CD4-positive, CD25-positive, alpha-beta regulatory T cell (primary cell): Measurements from ENCODE around the gene MED16. TPM values are rescaled to one million over a fixed set of nuclear protein-coding genes. Genes with fewer than 3 reads are reported as not detected.

Source experiments
- ATAC-seq, 2 donors: fragments of 150-1000 bp; cut with Tn5 transposase; one replicate each; pipeline ENCODE4 v1.10.0; 2021; ENCODE audit warnings: low read depth in 2 of 2, moderate number of reproducible peaks in 2 of 2, moderate library complexity in 1 of 2
- DNase-seq, 3 donors: peaks; one replicate each; pipeline versions ENCODE4 v3.0.0 to v3.0.0-alpha.2; 2012 to 2022; ENCODE audit warnings: mixed read lengths in 1 of 3
- H3K27ac ChIP-seq: one replicate; pipeline ENCODE4 v1.7.0; 2013; ENCODE audit warnings: mild to moderate bottlenecking, low read length; ENCODE audit not compliant: insufficient read depth, poor library complexity, severe bottlenecking
- H3K27me3 ChIP-seq: one replicate; pipeline ENCODE4 v1.7.0; 2013; ENCODE audit warnings: low read length; ENCODE audit not compliant: control insufficient read depth, insufficient read depth
- H3K36me3 ChIP-seq: one replicate; pipeline ENCODE4 v1.7.0; 2013; ENCODE audit warnings: mild to moderate bottlenecking, low read length, moderate library complexity; ENCODE audit not compliant: control insufficient read depth, insufficient read depth
- H3K4me1 ChIP-seq: 2 replicates; pipeline ENCODE4 v1.7.0; 2013; ENCODE audit warnings: mild to moderate bottlenecking, low read length; ENCODE audit not compliant: insufficient read depth, control insufficient read depth, poor library complexity, severe bottlenecking
- H3K4me3 ChIP-seq: one replicate; pipeline ENCODE4 v1.7.0; 2013; ENCODE audit warnings: low read depth, mild to moderate bottlenecking, low read length, moderate library complexity
- H3K9me3 ChIP-seq, 2 experiments: 1 replicate in 1 of 2; 2 replicates in 1 of 2; pipeline ENCODE4 v1.7.0; 2013; ENCODE audit warnings: low read length in 2 of 2, mild to moderate bottlenecking in 1 of 2, moderate library complexity in 1 of 2; ENCODE audit not compliant: control insufficient read depth in 2 of 2
- H3K27ac Mint-ChIP-seq, 3 donors: one replicate each; pipeline ENCODE4 v1.8.0; 2020 to 2022; ENCODE audit warnings: mild to moderate bottlenecking in 3 of 3, mixed read lengths in 3 of 3, moderate library complexity in 2 of 3
- H3K27me3 Mint-ChIP-seq: one replicate; pipeline ENCODE4 v1.8.0; 2022; ENCODE audit warnings: mild to moderate bottlenecking, mixed read lengths
- H3K36me3 Mint-ChIP-seq: one replicate; pipeline ENCODE4 v1.8.0; 2020; ENCODE audit warnings: mixed read lengths
- H3K4me1 Mint-ChIP-seq, 4 donors: one replicate each; pipeline ENCODE4 v1.8.0; 2020 to 2022; ENCODE audit warnings: mixed read lengths in 4 of 4, mild to moderate bottlenecking in 1 of 4
- H3K4me3 Mint-ChIP-seq, 4 donors: one replicate each; pipeline ENCODE4 v1.8.0; 2020 to 2022; ENCODE audit warnings: mild to moderate bottlenecking in 4 of 4, mixed read lengths in 4 of 4, moderate library complexity in 3 of 4
- H3K9me3 Mint-ChIP-seq, 7 donors: one replicate each; pipeline ENCODE4 v1.8.0; 2020 to 2022; ENCODE audit warnings: mixed read lengths in 7 of 7, mild to moderate bottlenecking in 3 of 7, moderate library complexity in 2 of 7
- polyA plus RNA-seq, 4 donors: library from polyadenylated mRNA; unstranded; fragments of 300-500 nt; fragmentation: Illumina TruSeq; gene quantifications; one replicate each; pipeline ENCODE4 v1.2.3, GENCODE V29; 2021
- total RNA-seq: library from RNA; stranded (reverse); gene quantifications from one replicate; pipeline ENCODE4 v1.2.3, GENCODE V29; 2022

MED16 gene
- total and polyA plus RNA-seq, 5 donors from 2014 or later = 61.9 to 91.7 (median 79.5) TPM

DNA sequence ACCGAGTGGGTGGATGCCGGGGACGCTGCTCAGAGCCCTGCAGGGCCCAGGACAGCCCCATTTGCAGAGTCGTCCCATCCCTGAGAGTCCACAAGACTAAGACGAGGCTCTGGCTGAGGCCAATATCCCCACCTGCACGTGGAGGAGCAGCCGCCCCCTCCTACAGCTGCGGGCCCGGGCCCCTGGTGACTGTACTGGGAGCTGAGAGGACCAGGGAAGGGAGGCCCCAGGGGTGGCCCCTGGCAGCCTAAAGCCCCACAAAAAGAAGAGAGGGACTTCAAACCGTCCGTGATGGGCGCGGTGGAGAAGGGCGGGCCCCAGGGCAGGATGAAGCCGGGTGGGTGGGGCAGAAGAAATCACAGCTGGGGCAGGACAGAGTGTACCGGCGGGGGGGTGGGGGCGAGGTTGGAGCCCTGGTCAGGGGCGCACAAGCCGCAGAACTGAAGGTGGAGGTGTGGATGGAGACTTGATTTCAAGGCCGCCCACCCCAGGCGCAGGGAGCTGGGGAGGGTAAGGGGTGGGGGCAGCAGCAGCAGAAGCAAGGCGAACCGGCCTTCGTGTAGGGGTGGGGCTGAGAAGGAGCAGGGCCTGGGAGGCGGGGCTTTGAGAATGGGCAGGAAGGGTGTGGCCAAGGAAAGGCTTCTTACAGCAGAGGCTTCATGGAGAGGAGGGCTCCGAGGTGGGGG is 20.6 kb downstream of the MED16 start:
- peak; percentile 76 to 77 for ATAC-seq
- H3K36me3 ChIP-seq = peaks cover 25% of the 10 kb centered on the region

DNA sequence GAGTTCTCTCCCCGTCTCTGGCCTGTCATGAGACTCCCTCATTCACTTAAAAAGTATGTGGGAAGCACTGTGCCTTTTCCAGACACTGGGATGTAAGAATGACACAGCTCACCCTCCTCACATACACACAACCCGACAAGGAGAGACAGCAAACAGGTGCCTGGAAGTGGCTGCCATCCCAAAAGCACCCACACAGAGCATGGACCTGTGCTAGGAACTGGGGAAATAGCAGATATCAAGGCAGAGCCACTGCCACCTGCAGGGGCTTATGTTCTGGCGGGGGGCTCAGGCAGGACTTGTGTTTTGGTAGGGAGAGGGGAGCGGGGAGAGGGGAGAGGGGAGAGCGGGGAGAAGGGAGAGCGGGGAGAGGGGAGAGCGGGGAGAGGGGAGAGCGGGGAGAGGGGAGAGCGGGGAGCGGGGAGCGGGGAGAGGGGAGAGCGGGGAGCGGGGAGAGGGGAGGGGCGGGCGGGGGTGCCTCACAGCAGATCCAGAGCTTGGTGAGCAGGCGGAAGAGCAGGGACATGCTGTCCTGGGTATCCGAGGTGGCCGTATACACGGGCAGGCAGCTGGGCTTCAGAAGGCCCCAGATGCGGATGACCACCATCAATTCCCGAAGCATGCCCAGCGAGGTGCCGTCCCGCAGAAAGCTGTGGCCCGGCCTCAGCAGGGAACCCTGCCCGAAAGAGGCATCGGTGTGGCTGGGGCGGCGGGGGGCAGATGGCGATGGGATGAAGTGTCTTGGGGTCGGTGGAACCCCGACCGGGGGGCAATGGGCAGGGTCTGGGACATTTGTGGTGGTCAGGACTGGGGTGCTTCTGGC is 21.3 kb downstream of the MED16 start:
- peaks cover 14% of the 10 kb centered on the region for H3K4me1 ChIP-seq
- H3K27ac Mint-ChIP-seq = peak overlapping the region; percentile 92 to 94 (median 94)
- H3K27me3 Mint-ChIP-seq = peaks cover 5% of the 10 kb centered on the region
- no peak overlapping the region for H3K4me3 ChIP-seq
- H3K4me1 Mint-ChIP-seq = peaks cover 0 to 25% (median 6%) of the 10 kb centered on the region in 4 donors
- peak overlapping the region; percentile 70 for H3K27ac ChIP-seq
- no peaks in the 10 kb centered on the region for H3K9me3 ChIP-seq
- H3K36me3 Mint-ChIP-seq = peaks cover 15% of the 10 kb centered on the region
- DNase-seq = peak in 1 of 3 donors; percentile 38
- H3K9me3 Mint-ChIP-seq = peaks cover 0 to 3% (median 0%) of the 10 kb centered on the region in 7 donors
- H3K4me3 Mint-ChIP-seq = peak overlapping the region; percentile 83 to 96 (median 90)
- no peak for ATAC-seq
- H3K36me3 ChIP-seq = peaks cover 21% of the 10 kb centered on the region
- H3K27me3 ChIP-seq = no peaks in the 10 kb centered on the region

More for the DNA sequence above, 20.6 kb downstream of the MED16 start:
- peak overlapping the region; percentile 92 to 94 (median 94) for H3K27ac Mint-ChIP-seq
- peak overlapping the region; percentile 70 for H3K27ac ChIP-seq
- H3K4me1 Mint-ChIP-seq = peaks cover 0 to 24% (median 6%) of the 10 kb centered on the region in 4 donors
- H3K9me3 Mint-ChIP-seq = peaks cover 0 to 3% (median 0%) of the 10 kb centered on the region in 7 donors
- H3K36me3 Mint-ChIP-seq = peaks cover 13% of the 10 kb centered on the region
- no peaks in the 10 kb centered on the region for H3K27me3 ChIP-seq
- H3K27me3 Mint-ChIP-seq = peaks cover 5% of the 10 kb centered on the region
- H3K4me3 Mint-ChIP-seq = peak overlapping the region; percentile 83 to 96 (median 90)
- peaks cover 14% of the 10 kb centered on the region for H3K4me1 ChIP-seq
- peak; percentile 69 to 93 (median 88) for DNase-seq
- H3K4me3 ChIP-seq = no peak overlapping the region
- no peaks in the 10 kb centered on the region for H3K9me3 ChIP-seq

DNA sequence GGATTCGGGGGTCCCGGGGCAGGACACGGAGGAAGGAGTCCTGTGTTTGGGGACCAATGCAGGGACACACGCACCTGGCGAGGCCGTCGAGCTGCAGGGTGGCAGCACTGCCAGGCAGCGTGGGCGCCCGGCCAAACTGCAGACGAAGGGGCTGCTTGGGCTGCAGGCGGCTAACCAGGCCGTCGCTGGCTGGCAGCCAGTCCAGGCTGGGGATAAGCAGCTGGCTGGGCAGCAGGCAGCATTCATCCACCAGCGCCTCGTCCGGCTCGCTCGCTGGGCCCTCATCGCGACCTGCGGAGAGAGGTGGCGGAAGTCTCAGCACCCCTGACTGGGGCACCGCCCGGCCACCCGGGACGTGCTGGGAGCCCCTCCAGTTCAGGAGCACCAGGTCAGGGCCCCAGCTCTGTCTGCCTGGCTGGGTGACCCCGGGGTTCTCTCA is 22.0 kb downstream of the MED16 start:
- peaks cover 11% of the 10 kb centered on the region for H3K36me3 Mint-ChIP-seq

DNA sequence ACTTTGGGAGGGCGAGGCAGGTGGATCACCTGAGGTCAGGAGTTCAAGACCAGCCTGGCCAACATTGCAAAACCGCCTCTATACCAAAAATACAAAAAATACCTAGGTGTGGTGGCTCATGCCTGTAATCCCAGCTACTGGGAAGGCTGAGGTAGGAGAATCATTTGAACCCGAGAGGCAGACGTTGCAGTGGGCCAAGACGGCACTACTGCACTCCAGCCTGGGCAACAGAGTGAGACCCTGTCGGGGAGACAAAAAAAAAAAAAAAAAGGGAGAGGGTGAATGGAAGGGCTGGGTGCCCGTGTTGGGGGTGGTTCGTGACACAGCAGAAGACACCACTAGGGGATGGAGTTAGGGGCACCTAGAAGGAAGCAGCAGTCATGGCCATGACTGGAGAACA is 22.7 kb downstream of the MED16 start:
- ATAC-seq (no peak), DNase-seq (no peak)
- no peaks in the 10 kb centered on the region for H3K9me3 ChIP-seq
- H3K27ac ChIP-seq = no peak overlapping the region
- H3K36me3 ChIP-seq = peaks cover 11% of the 10 kb centered on the region
- no peaks in the 10 kb centered on the region for H3K27me3 ChIP-seq
- peaks cover 5% of the 10 kb centered on the region for H3K27me3 Mint-ChIP-seq
- H3K9me3 Mint-ChIP-seq = peaks cover 0 to 3% (median 0%) of the 10 kb centered on the region in 7 donors
- peak overlapping the region in 2 of 4 donors; percentile 36 to 81 for H3K4me3 Mint-ChIP-seq
- peak overlapping the region; percentile 32 to 87 (median 87) for H3K27ac Mint-ChIP-seq
- H3K4me1 ChIP-seq = peaks cover 14% of the 10 kb centered on the region
- H3K36me3 Mint-ChIP-seq = peaks cover 11% of the 10 kb centered on the region
- H3K4me3 ChIP-seq = no peak overlapping the region
- peaks cover 0 to 26% (median 6%) of the 10 kb centered on the region in 4 donors for H3K4me1 Mint-ChIP-seq

More for the DNA sequence above, 22.0 kb downstream of the MED16 start:
- Histone ChIP-seq H3K4me1 (peaks cover 14% of the 10 kb centered on the region), H3K9me3 (no peaks in the 10 kb centered on the region), H3K4me3 (no peak overlapping the region), H3K27me3 (no peaks in the 10 kb centered on the region), H3K27ac (no peak overlapping the region), H3K36me3 (peaks cover 17% of the 10 kb centered on the region)
- H3K27me3 Mint-ChIP-seq = peaks cover 5% of the 10 kb centered on the region
- peaks cover 0 to 24% (median 6%) of the 10 kb centered on the region in 4 donors for H3K4me1 Mint-ChIP-seq
- no peak overlapping the region for H3K4me3 Mint-ChIP-seq
- H3K27ac Mint-ChIP-seq = no peak overlapping the region
- no peak for ATAC-seq
- peaks cover 0 to 3% (median 0%) of the 10 kb centered on the region in 7 donors for H3K9me3 Mint-ChIP-seq
- no peak for DNase-seq

GRCh38 chr19:869245-870177 is 23.5 kb downstream of the MED16 start:
- H3K4me1 Mint-ChIP-seq = peaks cover 0 to 29% (median 9%) of the 10 kb centered on the region in 4 donors
- ATAC-seq (no peak), DNase-seq (no peak)
- Histone ChIP-seq H3K27ac (no peak overlapping the region), H3K4me1 (peaks cover 14% of the 10 kb centered on the region), H3K27me3 (no peaks in the 10 kb centered on the region), H3K4me3 (no peak overlapping the region), H3K36me3 (peaks cover 10% of the 10 kb centered on the region), H3K9me3 (no peaks in the 10 kb centered on the region)
- peaks cover 0 to 3% (median 0%) of the 10 kb centered on the region in 7 donors for H3K9me3 Mint-ChIP-seq
- peaks cover 11% of the 10 kb centered on the region for H3K36me3 Mint-ChIP-seq
- peaks cover 5% of the 10 kb centered on the region for H3K27me3 Mint-ChIP-seq
- H3K4me3 Mint-ChIP-seq = peak overlapping the region in 2 of 4 donors; percentile 36 to 75
- peak overlapping the region in 2 of 3 donors; percentile 32 to 87 for H3K27ac Mint-ChIP-seq

- DNase-seq (no peak), ATAC-seq (no peak)
- H3K27me3 ChIP-seq = no peaks in the 10 kb centered on the region
- peaks cover 0 to 3% (median 0%) of the 10 kb centered on the region in 7 donors for H3K9me3 Mint-ChIP-seq
- H3K27ac ChIP-seq = no peak overlapping the region
- no peak overlapping the region for H3K4me3 ChIP-seq
- H3K27ac Mint-ChIP-seq = peak overlapping the region in 1 of 3 donors; percentile 46
- H3K36me3 ChIP-seq = peaks cover 10% of the 10 kb centered on the region
- H3K4me1 Mint-ChIP-seq = peaks cover 2 to 33% (median 12%) of the 10 kb centered on the region in 4 donors
- H3K9me3 ChIP-seq = no peaks in the 10 kb centered on the region
- H3K4me1 ChIP-seq = peaks cover 20% of the 10 kb centered on the region
- peaks cover 9% of the 10 kb centered on the region for H3K27me3 Mint-ChIP-seq
- peaks cover 11% of the 10 kb centered on the region for H3K36me3 Mint-ChIP-seq
- no peak overlapping the region for H3K4me3 Mint-ChIP-seq
Measured at GRCh38 chr19:868458-869244, 24.3 kb downstream of the MED16 start.
